Stimulated activated CD4-positive, alpha-beta T cell treated with anti-CD3 and anti-CD28 coated beads, Interleukin-12 subunit alpha, Interleukin-12 subunit beta, amount 100 ng/mL, for 24 hours (primary cell): ENCODE measurements around the gene PLOD3.
"Not testable (repeated sequence)": the region's sequence is repeated elsewhere in the genome, so short reads cannot be mapped to it uniquely, and the experiment has no call there.

Source experiments
- DNase-seq, 2 experiments: peaks; one replicate each; pipeline ENCODE4 v3.0.0-alpha.2; 2020; ENCODE audit warnings: low read depth in 2 of 2

Gene PLOD3

GRCh38 chr7:101212014-101212413 lies 5.4 kb downstream of the PLOD3 start:
- no peak for DNase-seq

- no peak for DNase-seq
Measured at GRCh38 chr7:101211501-101211900, 5.9 kb downstream of the PLOD3 start.

GRCh38 chr7:101210143-101210542 lies 7.2 kb downstream of the PLOD3 start:
- no peak for DNase-seq

- no peak for DNase-seq
Measured at GRCh38 chr7:101208794-101209193, 8.6 kb downstream of the PLOD3 start.

- no peak for DNase-seq
Measured at GRCh38 chr7:101207459-101207858, 9.9 kb downstream of the PLOD3 start.

- DNase-seq = no peak
Measured at GRCh38 chr7:101206665-101207042, 10.7 kb downstream of the PLOD3 start.

- DNase-seq = no peak
Measured at GRCh38 chr7:101205901-101206664, 11.3 kb downstream of the PLOD3 start.

- not testable (repeated sequence) for DNase-seq
Measured at GRCh38 chr7:101203740-101204738, 13.3 kb downstream of the PLOD3 start.

GRCh38 chr7:101202603-101202918 lies 14.8 kb downstream of the PLOD3 start:
- DNase-seq = no peak

- no peak for DNase-seq
Measured at GRCh38 chr7:101201695-101202602, 15.4 kb downstream of the PLOD3 start.

- no peak for DNase-seq
Measured at GRCh38 chr7:101200862-101201599, 16.4 kb downstream of the PLOD3 start, which contains the start of gene MOGAT3. TSS of gene MOGAT3 (minus strand) at chr7:101201036. CDS start at chr7:101200854, 182 bp downstream.

GRCh38 chr7:101200504-101200861 lies 16.9 kb downstream of the PLOD3 start:
- DNase-seq = no peak

GRCh38 chr7:101199522-101199921 lies 17.9 kb downstream of the PLOD3 start:
- not testable (repeated sequence) for DNase-seq

GRCh38 chr7:101198476-101198875 lies 18.9 kb downstream of the PLOD3 start:
- DNase-seq = no peak

GRCh38 chr7:101197991-101198390 lies 19.4 kb downstream of the PLOD3 start:
- no peak for DNase-seq

- DNase-seq = no peak
Measured at GRCh38 chr7:101195884-101196283, 21.5 kb downstream of the PLOD3 start.

GRCh38 chr7:101189109-101189508 lies 28.3 kb downstream of the PLOD3 start:
- no peak for DNase-seq

GRCh38 chr7:101186844-101187428 lies 30.4 kb downstream of the PLOD3 start:
- no peak for DNase-seq

GRCh38 chr7:101186194-101186593 lies 31.2 kb downstream of the PLOD3 start:
- DNase-seq = no peak

- no peak for DNase-seq
Measured at GRCh38 chr7:101185258-101185839, 32.0 kb downstream of the PLOD3 start.
